Fibroblast of lung (primary cell): ENCODE results near the gene ATP2B3. TPM values are rescaled to one million over a fixed set of nuclear protein-coding genes. Genes with fewer than 3 reads are reported as not detected.

Experiments used
- DNase-seq, 2 donors: peaks; one replicate each; pipeline versions ENCODE4 v3.0.0 to v3.0.0-alpha.2; 2010; ENCODE audit warnings: low read depth in 2 of 2
- H2AFZ ChIP-seq: 2 replicates; pipeline ENCODE4 v1.5.1; 2012; ENCODE audit warnings: low read length, control low read depth, inconsistent platforms
- H3K27ac ChIP-seq: 2 replicates; pipeline ENCODE4 v1.5.1; 2011; ENCODE audit warnings: low read length, control low read depth; ENCODE audit not compliant: insufficient read depth
- H3K27me3 ChIP-seq: 2 replicates; pipeline ENCODE4 v1.5.1; 2011; ENCODE audit warnings: mild to moderate bottlenecking, low read length; ENCODE audit not compliant: control insufficient read depth, insufficient read depth
- H3K36me3 ChIP-seq: 2 replicates; pipeline ENCODE4 v1.5.1; 2011; ENCODE audit warnings: low read length; ENCODE audit not compliant: control insufficient read depth, insufficient read depth
- H3K4me1 ChIP-seq: 2 replicates; pipeline ENCODE4 v1.5.1; 2011; ENCODE audit warnings: low read length; ENCODE audit not compliant: control insufficient read depth, insufficient read depth; ENCODE audit errors: extremely low read depth
- H3K4me2 ChIP-seq: 2 replicates; pipeline ENCODE4 v1.5.1; 2011; ENCODE audit warnings: low read length, control low read depth; ENCODE audit not compliant: insufficient read depth; ENCODE audit errors: extremely low read depth
- H3K4me3 ChIP-seq, 4 experiments: fragments of 200-600 bp in 1 of 4; sonication (generic) in 1 of 4; replicated peaks in 1 of 4; 2 replicates each; pipeline ENCODE4 v1.5.1; 2011 to 2016; ENCODE audit warnings: low read length in 4 of 4, low read depth in 3 of 4, mild to moderate bottlenecking in 3 of 4, control low read depth in 2 of 4, inconsistent platforms in 1 of 4, mixed read lengths in 1 of 4; ENCODE audit not compliant: insufficient read depth in 1 of 4; ENCODE audit errors: control extremely low read depth in 1 of 4
- H3K79me2 ChIP-seq: 2 replicates; pipeline ENCODE4 v1.5.1; 2012; ENCODE audit warnings: mild to moderate bottlenecking, low read length, inconsistent platforms; ENCODE audit not compliant: control insufficient read depth, insufficient read depth
- H3K9ac ChIP-seq: 2 replicates; pipeline ENCODE4 v1.5.1; 2011; ENCODE audit warnings: mild to moderate bottlenecking, low read length, control low read depth; ENCODE audit not compliant: insufficient read depth
- H3K9me3 ChIP-seq: 2 replicates; pipeline ENCODE4 v1.5.1; 2012; ENCODE audit warnings: low read depth, low read length; ENCODE audit not compliant: control insufficient read depth, insufficient read depth
- H4K20me1 ChIP-seq: 2 replicates; pipeline ENCODE4 v1.5.1; 2011; ENCODE audit warnings: low read length; ENCODE audit not compliant: control insufficient read depth, insufficient read depth; ENCODE audit errors: extremely low read depth
- EZH2 ChIP-seq: IDR thresholded peaks from 2 replicates; pipeline ENCODE4 v1.5.1; 2012; ENCODE audit warnings: low read length, control low read depth, mild to moderate bottlenecking; ENCODE audit errors: missing control alignments
- polyA plus RNA-seq, 2 donors: library from polyadenylated mRNA; depleted of rRNA in 1 of 2; stranded (reverse) in 1 of 2; unstranded in 1 of 2; fragments of >200 nt; gene quantifications; 2 replicates each; pipeline ENCODE4 v1.2.1, GENCODE V29; 2011 to 2012; ENCODE audit warnings: missing spikeins in 1 of 2
- total RNA-seq: library from RNA; depleted of rRNA; stranded (reverse); fragments of >200 nt; gene quantifications from 2 replicates; pipeline ENCODE4 v1.2.1, GENCODE V29; 2014
- TF ChIP-seq, protein P1 (sequence below), 2 donors: IDR thresholded peaks in 1 of 2; conservative IDR thresholded peaks in 1 of 2; 1 replicate in 1 of 2; 2 replicates in 1 of 2; pipeline ENCODE4 v1.5.1; 2011 to 2012; ENCODE audit warnings: low read length in 2 of 2, control low read depth in 1 of 2, inconsistent platforms in 1 of 2, low read depth in 1 of 2, mild to moderate bottlenecking in 1 of 2

Gene ATP2B3
- total and polyA plus RNA-seq, 2 donors (not counting 1 experiment from before 2014, with no cell fraction given), result not detected

DNA sequence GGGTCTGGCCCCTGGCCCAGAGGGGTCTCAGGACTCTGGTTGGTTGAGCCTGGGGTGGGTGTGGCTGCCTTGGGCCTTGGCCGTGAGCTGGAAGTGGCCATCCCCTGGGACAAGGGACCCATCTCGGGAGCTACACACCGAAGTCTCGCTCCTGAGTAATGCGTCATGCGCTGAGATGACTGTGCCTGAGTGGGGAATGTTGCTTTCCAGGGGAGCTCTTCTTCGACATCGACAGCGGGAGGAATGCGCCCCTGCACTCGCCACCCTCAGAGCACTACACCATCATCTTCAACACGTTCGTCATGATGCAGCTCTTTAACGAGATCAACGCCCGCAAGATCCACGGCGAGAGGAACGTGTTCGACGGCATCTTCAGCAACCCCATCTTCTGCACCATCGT is 43.0 kb downstream of the ATP2B3 start:
- H3K9ac ChIP-seq, result no peak overlapping the region
- H3K4me1 ChIP-seq, result no peaks in the 10 kb centered on the region
- H3K27ac ChIP-seq, result no peak overlapping the region
- no peaks in the 10 kb centered on the region for H3K9me3 ChIP-seq
- H2AFZ ChIP-seq, result no peak overlapping the region
- no peak for DNase-seq
- TF ChIP-seq EZH2, result no peak
- TF ChIP-seq, protein P1, sequence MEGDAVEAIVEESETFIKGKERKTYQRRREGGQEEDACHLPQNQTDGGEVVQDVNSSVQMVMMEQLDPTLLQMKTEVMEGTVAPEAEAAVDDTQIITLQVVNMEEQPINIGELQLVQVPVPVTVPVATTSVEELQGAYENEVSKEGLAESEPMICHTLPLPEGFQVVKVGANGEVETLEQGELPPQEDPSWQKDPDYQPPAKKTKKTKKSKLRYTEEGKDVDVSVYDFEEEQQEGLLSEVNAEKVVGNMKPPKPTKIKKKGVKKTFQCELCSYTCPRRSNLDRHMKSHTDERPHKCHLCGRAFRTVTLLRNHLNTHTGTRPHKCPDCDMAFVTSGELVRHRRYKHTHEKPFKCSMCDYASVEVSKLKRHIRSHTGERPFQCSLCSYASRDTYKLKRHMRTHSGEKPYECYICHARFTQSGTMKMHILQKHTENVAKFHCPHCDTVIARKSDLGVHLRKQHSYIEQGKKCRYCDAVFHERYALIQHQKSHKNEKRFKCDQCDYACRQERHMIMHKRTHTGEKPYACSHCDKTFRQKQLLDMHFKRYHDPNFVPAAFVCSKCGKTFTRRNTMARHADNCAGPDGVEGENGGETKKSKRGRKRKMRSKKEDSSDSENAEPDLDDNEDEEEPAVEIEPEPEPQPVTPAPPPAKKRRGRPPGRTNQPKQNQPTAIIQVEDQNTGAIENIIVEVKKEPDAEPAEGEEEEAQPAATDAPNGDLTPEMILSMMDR (conservative IDR thresholded peaks at IDR 0.05 in 1 of 2, IDR thresholded peaks at IDR 0.05 in 1 of 2; ENCODE audit: low read depth in 1 of 2, low read length in 2 of 2), result no peak
- H3K79me2 ChIP-seq, result no peaks in the 10 kb centered on the region
- no peak overlapping the region for H3K4me3 ChIP-seq
- no peaks in the 10 kb centered on the region for H3K36me3 ChIP-seq
- no peaks in the 10 kb centered on the region for H4K20me1 ChIP-seq
- H3K27me3 ChIP-seq, result no peaks in the 10 kb centered on the region
- no peak overlapping the region for H3K4me2 ChIP-seq

GRCh38 chrX:153561337-153561736 is 43.9 kb downstream of the ATP2B3 start:
- TF ChIP-seq, protein P1 (conservative IDR thresholded peaks at IDR 0.05 in 1 of 2, IDR thresholded peaks at IDR 0.05 in 1 of 2; ENCODE audit: low read depth in 1 of 2, low read length in 2 of 2), result no peak
- TF ChIP-seq EZH2, result no peak
- no peaks in the 10 kb centered on the region for H3K9me3 ChIP-seq

GRCh38 chrX:153562546-153562945 is 45.1 kb downstream of the ATP2B3 start:
- Histone ChIP-seq H2AFZ (no peak overlapping the region), H3K4me3 (no peak overlapping the region), H4K20me1 (no peaks in the 10 kb centered on the region), H3K9ac (no peak overlapping the region), H3K79me2 (no peaks in the 10 kb centered on the region), H3K4me2 (no peak overlapping the region), H3K27me3 (no peaks in the 10 kb centered on the region), H3K4me1 (no peaks in the 10 kb centered on the region), H3K36me3 (no peaks in the 10 kb centered on the region), H3K9me3 (no peaks in the 10 kb centered on the region), H3K27ac (no peak overlapping the region)
- TF ChIP-seq EZH2, result no peak
- TF ChIP-seq, protein P1 (conservative IDR thresholded peaks at IDR 0.05 in 1 of 2, IDR thresholded peaks at IDR 0.05 in 1 of 2; ENCODE audit: low read depth in 1 of 2, low read length in 2 of 2), result no peak
- no peak for DNase-seq

More at GRCh38 chrX:153561337-153561736, 43.9 kb downstream of the ATP2B3 start:
- H2AFZ ChIP-seq, result no peak overlapping the region
- no peak overlapping the region for H3K27ac ChIP-seq
- DNase-seq, result no peak
- H3K27me3 ChIP-seq, result no peaks in the 10 kb centered on the region
- H4K20me1 ChIP-seq, result no peaks in the 10 kb centered on the region
- no peaks in the 10 kb centered on the region for H3K4me1 ChIP-seq
- no peaks in the 10 kb centered on the region for H3K36me3 ChIP-seq
- H3K79me2 ChIP-seq, result no peaks in the 10 kb centered on the region
- H3K9ac ChIP-seq, result no peak overlapping the region
- no peak overlapping the region for H3K4me3 ChIP-seq
- H3K4me2 ChIP-seq, result no peak overlapping the region
